ENCODE data around the gene PPP1R27. TPM values are rescaled to one million over a fixed set of nuclear protein-coding genes. Genes with fewer than 3 reads are reported as not detected.
A peak's percentile ranks its signal among the peaks of the same experiment; 100 is the strongest.

Gene PPP1R27
- total RNA-seq, 8 experiments from 2014 or later = 0.73 to 1.3 (median 1.1) TPM; not detected in 1

DNA sequence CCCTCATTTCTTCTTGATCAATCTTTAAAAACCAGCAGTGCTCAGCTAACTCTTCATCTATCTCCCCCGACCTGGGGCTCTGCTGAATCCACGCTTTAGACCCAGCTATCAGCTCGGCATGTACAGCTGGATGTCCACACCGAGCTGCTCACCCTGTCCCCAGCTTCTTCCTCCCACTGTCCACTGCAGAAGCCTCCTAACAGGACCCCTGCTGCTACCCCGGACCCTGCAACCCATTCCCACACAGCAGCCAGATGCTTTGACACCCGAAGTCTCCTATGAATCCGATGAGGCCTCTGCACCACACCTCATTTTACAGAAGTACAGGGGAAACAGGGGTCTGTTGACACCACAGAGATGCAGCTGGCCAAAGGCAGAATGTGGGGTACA, 17.1 kb downstream of the PPP1R27 start:
- Histone ChIP-seq H3K27ac (peak overlapping the region in 1 of 2 donors; percentile 32), H3K4me1 (replicated peaks in 1 of 2) (peaks cover 14 to 23% of the 10 kb centered on the region in 2 donors), H3K4me3 (no peak overlapping the region)
- in situ Hi-C loops (cut with MboI; ENCODE audit: low pct_unique_long_range_greater_than_20kb in 2 of 9, low sequenced_read_pairs in 9 of 9, unreplicated experiment in 9 of 9) = no loop called here
- WGBS, 10 experiments = 10 to 60% (median 20%) methylated on average over 2 to 7 of the region's 7 CpGs; no CpG with 5 or more reads in 4 of the 10 experiments
- no peak for ATAC-seq (replicated peaks in 6 of 8)

DNA sequence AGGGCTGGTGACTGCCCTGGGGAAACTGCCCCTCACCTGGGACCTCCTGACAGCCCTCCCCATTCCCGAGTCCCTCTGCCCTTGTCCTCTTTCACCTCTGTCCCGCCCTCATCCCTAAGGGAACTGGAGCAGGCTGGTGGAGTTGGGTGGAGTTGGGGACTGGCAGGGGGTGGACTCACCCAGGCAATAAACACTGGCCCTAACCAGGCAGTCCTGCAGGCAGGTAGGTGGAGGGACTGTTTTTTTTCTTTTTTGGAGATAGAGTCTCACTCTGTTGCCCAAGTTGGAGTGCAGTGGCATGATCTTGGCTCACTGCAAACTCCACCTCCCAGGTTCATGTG, 19.2 kb downstream of the PPP1R27 start:
- Histone ChIP-seq H3K4me3 (no peak overlapping the region), H3K27ac (peak overlapping the region in 1 of 2 donors; percentile 59), H3K4me1 (replicated peaks in 1 of 2) (peaks cover 14 to 23% of the 10 kb centered on the region in 2 donors)
- no CpG with 5 or more reads among the region's 2 CpGs for WGBS, 10 experiments
- in situ Hi-C loops (cut with MboI; ENCODE audit: low pct_unique_long_range_greater_than_20kb in 2 of 9, low sequenced_read_pairs in 9 of 9, unreplicated experiment in 9 of 9) = no loop called here
- ATAC-seq (replicated peaks in 6 of 8) = peak in 1 of 8 experiments; percentile 3

DNA sequence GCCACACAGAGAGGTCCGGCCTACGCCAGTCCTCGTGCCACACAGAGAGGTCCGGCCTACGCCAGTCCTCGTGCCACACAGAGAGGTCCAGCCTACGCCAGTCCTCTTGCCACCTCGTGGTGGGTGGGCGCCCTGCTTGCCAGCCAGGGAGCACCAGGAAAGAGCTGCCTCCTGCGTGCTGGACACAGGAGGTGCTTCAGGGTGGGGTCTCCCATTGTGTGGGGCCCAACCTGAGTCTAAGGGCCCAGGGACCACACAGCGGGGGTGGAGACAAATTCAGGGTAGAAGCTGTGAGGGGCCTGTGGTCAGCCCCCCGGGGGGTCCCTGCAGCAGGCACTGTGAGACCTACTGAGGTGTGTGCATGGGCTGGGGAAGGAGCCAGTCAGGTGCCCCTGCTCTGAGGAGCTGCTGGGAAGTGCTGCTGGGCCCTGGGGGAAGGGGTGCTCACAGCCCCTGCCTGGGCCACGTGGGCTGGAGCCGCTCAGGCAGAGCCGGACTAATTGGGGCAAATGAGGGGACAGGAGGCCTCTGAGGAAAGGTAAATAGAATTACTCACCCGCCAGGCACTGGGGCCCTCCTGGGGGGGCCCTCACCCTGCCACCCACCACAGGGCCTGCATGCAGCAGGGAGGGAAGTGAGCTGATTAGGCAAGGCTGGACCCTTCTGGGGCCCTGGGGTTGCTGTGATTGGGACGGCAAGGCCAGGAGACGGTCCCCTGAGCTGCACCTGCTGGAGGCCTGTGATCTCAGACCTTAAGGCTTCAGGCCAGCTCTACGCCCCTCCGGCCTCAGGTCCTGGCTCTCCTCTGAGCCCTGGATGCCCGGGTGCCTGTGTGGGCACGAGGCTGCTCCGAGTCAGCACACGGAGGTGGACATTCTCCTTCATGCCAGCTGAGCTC, 19.9 kb downstream of the PPP1R27 start:
- no peak overlapping the region for H3K4me3 ChIP-seq
- 20% methylated on average over 1 of the region's 24 CpGs; no CpG with 5 or more reads in 9 of the 10 experiments for WGBS, 10 experiments
- in situ Hi-C loops (cut with MboI; ENCODE audit: low pct_unique_long_range_greater_than_20kb in 2 of 9, low sequenced_read_pairs in 9 of 9, unreplicated experiment in 9 of 9) = no loop called here
- peak in 6 of 8 experiments; percentile 27 to 92 (median 90) for ATAC-seq (replicated peaks in 6 of 8)
- H3K4me1 ChIP-seq (replicated peaks in 1 of 2) = peaks cover 14 to 23% of the 10 kb centered on the region in 2 donors
- H3K27ac ChIP-seq = peak overlapping the region in 1 of 2 donors; percentile 61

DNA sequence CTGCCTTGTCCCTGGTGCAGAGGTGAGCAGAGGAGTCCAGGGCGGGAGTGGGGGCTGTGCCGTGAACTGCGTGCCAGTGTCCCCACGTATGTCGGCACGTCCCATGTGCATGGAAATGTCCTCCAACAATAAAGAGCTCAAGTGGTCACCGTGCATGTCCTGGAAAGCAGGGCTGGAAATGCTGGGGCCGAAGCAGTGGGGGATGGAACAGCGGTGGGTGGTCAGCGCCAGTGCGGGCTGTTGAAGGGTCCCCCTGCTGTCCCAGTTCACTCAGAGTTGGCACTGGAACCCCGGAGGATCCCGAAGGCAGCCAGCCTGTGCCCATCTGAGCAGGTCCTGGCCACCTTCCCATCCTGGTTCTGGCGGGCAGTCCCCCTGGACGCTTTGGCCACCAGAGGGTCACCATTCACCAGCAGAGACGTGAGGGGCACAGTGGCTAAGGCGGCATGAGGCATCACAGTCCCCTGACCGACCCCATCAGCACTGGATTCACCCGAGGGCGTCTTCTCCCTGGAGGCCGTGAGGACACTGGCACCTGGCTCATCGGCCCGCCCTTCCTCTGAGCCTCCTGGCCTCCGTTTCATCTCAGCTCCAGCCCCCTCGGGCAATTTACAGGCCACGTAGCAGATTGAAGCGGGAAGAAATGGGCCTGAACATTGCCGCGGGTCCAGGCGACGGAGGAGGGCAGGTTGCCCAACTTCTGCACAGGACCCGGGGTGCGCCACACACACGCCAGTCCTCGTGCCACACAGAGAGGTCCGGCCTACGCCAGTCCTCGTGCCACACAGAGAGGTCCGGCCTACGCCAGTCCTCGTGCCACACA, 20.8 kb downstream of the PPP1R27 start:
- in situ Hi-C loops (cut with MboI; ENCODE audit: low pct_unique_long_range_greater_than_20kb in 2 of 9, low sequenced_read_pairs in 9 of 9, unreplicated experiment in 9 of 9) = no loop called here
- ATAC-seq (replicated peaks in 6 of 8) = no peak
- WGBS, 10 experiments = 90 to 100% methylated on average over 1 to 7 of the region's 41 CpGs; no CpG with 5 or more reads in 8 of the 10 experiments

DNA sequence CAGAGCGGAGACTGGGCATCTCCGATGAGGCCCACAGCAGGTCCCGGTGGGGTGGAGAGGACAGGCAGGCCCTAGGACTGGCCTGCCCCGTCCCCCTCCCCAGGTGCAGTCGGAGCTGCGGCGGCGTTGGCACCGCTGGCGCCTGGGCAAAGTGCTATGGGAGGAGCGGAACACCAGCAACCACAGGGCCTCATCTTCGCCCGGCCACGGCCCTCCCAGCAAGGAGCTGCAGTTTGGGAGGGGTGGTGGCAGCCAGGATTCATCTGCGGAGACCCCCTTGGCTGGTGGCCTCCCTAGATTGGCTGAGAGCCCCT, 21.5 kb downstream of the PPP1R27 start:
- H3K4me1 ChIP-seq (replicated peaks in 1 of 2) = peaks cover 14 to 23% of the 10 kb centered on the region in 2 donors
- no peak for ATAC-seq (replicated peaks in 6 of 8)
- H3K27ac ChIP-seq = no peak overlapping the region
- 80 to 98% (median 97%) methylated on average over 1 to 8 of the region's 15 CpGs; no CpG with 5 or more reads in 7 of the 10 experiments for WGBS, 10 experiments
- in situ Hi-C loops (cut with MboI; ENCODE audit: low pct_unique_long_range_greater_than_20kb in 2 of 9, low sequenced_read_pairs in 9 of 9, unreplicated experiment in 9 of 9) = no loop called here
- no peak overlapping the region for H3K4me3 ChIP-seq

More for the DNA sequence above, 20.8 kb downstream of the PPP1R27 start:
- H3K27ac ChIP-seq = no peak overlapping the region
- peaks cover 14 to 23% of the 10 kb centered on the region in 2 donors for H3K4me1 ChIP-seq (replicated peaks in 1 of 2)
- H3K4me3 ChIP-seq = no peak overlapping the region

DNA sequence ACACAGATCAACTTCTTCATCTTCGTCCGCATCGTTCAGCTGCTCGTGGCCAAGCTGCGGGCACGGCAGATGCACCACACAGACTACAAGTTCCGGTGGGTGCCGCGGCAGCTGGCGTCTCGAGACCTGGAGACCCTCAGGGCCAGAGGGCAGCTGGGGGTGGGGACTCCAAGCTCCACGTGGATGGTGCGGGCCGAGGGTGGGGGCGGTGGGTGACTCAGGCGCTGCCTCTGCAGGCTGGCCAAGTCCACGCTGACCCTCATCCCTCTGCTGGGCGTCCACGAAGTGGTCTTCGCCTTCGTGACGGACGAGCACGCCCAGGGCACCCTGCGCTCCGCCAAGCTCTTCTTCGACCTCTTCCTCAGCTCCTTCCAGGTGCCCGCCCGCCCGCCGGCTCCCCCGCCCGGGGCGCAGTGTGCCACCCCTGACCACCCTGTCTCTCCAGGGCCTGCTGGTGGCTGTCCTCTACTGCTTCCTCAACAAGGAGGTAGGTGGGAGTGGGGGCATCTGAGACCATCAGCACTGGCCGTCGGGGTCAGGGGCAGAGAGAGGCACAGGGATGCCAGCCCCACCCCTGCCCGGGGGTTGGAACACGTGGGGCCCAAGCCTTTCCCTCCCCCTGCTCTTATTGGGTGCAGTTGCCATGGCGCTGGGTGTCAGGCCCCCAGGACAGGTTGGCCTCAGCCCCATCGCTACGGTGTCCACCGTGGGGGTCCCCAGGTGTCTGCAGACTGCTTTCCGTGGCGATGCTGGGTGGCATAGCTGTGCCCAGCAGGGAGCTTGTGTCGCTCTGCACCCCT, 22.1 kb downstream of the PPP1R27 start:
- WGBS, 10 experiments = 75 to 100% (median 85%) methylated on average over 1 to 7 of the region's 45 CpGs; no CpG with 5 or more reads in 7 of the 10 experiments
- peaks cover 12 to 20% of the 10 kb centered on the region in 2 donors for H3K4me1 ChIP-seq (replicated peaks in 1 of 2)
- ATAC-seq (replicated peaks in 6 of 8) = no peak
- in situ Hi-C loops (cut with MboI; ENCODE audit: low pct_unique_long_range_greater_than_20kb in 2 of 9, low sequenced_read_pairs in 9 of 9, unreplicated experiment in 9 of 9) = no loop called here
- no peak overlapping the region for H3K27ac ChIP-seq
- no peak overlapping the region for H3K4me3 ChIP-seq

DNA sequence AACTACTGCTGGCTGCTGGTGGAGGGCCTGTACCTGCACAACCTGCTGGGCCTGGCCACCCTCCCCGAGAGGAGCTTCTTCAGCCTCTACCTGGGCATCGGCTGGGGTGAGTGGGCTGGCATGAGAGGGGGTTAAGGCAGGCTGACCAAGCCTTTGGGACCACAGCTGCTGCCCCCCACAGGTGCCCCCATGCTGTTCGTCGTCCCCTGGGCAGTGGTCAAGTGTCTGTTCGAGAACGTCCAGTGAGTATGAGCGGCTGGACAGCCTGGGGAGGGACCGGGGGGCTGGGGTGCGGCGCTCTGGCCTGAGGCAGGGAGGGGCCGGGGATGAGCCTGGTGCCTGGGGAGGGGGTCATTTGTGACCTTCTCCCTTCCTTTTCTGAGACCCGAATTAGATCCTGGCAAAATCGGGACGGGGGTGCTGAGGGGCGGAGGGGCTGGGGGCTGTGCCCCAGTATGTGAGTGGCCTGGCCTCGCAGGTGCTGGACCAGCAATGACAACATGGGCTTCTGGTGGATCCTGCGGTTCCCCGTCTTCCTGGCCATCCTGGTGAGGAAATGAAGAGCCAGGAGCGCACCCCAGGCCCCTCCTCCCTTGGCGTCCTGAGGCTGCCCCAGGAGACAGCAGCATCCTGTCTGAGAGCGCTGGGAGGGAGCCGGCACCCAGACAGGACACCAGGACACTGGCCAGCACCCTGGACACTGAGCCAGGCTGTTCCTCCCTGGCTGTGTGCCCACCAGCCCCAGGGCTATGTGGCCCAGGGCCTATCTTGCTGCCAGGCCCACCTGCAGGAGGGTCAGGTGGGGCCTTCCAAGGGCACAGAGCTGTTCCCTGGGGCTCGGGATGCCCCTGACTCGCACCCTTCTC, 22.9 kb downstream of the PPP1R27 start:
- in situ Hi-C loops (cut with MboI; ENCODE audit: low pct_unique_long_range_greater_than_20kb in 2 of 9, low sequenced_read_pairs in 9 of 9, unreplicated experiment in 9 of 9) = no loop called here
- Histone ChIP-seq H3K27ac (no peak overlapping the region), H3K4me3 (no peak overlapping the region), H3K4me1 (replicated peaks in 1 of 2) (peaks cover 11 to 12% of the 10 kb centered on the region in 2 donors)
- no peak for ATAC-seq (replicated peaks in 6 of 8)
- 49 to 60% methylated on average over 1 to 2 of the region's 24 CpGs; no CpG with 5 or more reads in 8 of the 10 experiments for WGBS, 10 experiments

DNA sequence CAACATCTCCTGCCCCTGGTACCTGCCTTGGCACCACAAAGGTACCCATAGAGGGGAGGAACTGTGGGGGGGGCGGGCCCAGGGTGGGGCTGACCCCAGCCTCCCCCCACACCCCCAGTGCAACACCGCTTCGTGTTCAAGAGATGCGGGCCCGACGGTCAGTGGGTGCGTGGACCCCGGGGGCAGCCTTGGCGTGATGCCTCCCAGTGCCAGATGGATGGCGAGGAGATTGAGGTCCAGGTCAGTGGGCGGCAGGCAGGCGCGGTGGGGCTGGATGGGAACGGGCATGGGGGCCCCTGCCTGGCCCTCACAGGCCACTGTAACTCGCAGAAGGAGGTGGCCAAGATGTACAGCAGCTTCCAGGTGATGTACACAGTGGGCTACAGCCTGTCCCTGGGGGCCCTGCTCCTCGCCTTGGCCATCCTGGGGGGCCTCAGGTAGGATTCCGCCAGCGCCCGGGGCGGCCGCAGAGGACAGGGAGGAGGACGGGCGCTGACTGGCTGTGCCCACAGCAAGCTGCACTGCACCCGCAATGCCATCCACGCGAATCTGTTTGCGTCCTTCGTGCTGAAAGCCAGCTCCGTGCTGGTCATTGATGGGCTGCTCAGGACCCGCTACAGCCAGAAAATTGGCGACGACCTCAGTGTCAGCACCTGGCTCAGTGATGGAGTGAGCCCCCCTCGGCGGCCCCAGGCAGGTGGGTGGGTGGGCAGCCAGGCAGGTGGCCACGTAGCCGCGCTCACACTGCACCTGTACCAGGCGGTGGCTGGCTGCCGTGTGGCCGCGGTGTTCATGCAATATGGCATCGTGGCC, 23.8 kb downstream of the PPP1R27 start:
- peaks cover 11 to 12% of the 10 kb centered on the region in 2 donors for H3K4me1 ChIP-seq (replicated peaks in 1 of 2)
- in situ Hi-C loops (cut with MboI; ENCODE audit: low pct_unique_long_range_greater_than_20kb in 2 of 9, low sequenced_read_pairs in 9 of 9, unreplicated experiment in 9 of 9) = no loop called here
- no peak for ATAC-seq (replicated peaks in 6 of 8)
- 18 to 74% (median 50%) methylated on average over 1 to 4 of the region's 42 CpGs; no CpG with 5 or more reads in 6 of the 10 experiments for WGBS, 10 experiments
- H3K27ac ChIP-seq = no peak overlapping the region
- H3K4me3 ChIP-seq = no peak overlapping the region

DNA sequence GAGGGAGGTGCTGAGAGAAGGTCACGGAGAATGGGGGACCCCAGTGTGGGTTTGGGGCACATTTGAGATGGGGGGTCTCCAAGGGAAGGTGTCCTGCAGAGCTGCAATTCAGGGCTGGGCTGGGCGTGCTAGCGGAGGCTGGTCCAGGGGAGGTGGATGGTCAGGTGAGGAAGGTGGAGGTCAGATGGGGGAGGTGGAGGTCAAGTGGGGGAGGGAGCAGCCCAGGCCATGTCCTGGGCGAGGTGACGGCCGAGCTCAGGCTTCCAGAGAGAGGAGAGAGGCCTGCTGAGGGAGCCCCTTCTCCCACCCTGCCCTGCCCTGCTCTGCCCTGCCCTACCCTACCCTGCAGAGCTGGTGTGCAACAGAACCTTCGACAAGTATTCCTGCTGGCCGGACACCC, 24.4 kb downstream of the PPP1R27 start:
- in situ Hi-C loops (cut with MboI; ENCODE audit: low pct_unique_long_range_greater_than_20kb in 2 of 9, low sequenced_read_pairs in 9 of 9, unreplicated experiment in 9 of 9) = no loop called here
- ATAC-seq (replicated peaks in 6 of 8) = no peak
- WGBS, 10 experiments = no CpG with 5 or more reads among the region's 8 CpGs
- H3K27ac ChIP-seq = no peak overlapping the region
- H3K4me3 ChIP-seq = no peak overlapping the region
- peaks cover 8 to 11% of the 10 kb centered on the region in 2 donors for H3K4me1 ChIP-seq (replicated peaks in 1 of 2)

DNA sequence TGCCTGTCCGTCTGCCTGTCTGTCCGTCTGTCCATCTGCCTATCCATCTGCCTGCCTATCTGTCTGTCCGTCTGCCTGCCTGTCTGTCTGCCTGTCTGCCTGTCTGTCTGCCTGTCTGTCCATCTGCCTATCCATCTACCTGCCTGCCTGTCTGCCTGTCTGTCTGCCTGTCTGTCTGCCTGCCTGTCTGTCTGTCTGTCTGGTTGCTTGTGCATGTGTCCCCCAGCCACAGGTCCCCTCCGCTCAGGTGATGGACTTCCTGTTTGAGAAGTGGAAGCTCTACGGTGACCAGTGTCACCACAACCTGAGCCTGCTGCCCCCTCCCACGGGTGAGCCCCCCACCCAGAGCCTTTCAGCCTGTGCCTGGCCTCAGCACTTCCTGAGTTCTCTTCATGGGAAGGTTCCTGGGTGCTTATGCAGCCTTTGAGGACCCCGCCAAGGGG, 25.3 kb downstream of the PPP1R27 start:
- H3K4me3 ChIP-seq = no peak overlapping the region
- 33 to 75% (median 43%) methylated on average over 1 to 5 of the region's 7 CpGs; no CpG with 5 or more reads in 6 of the 10 experiments for WGBS, 10 experiments
- no peak for ATAC-seq (replicated peaks in 6 of 8)
- H3K4me1 ChIP-seq (replicated peaks in 1 of 2) = peaks cover 5% of the 10 kb centered on the region in 2 donors
- in situ Hi-C loops (cut with MboI; ENCODE audit: low pct_unique_long_range_greater_than_20kb in 2 of 9, low sequenced_read_pairs in 9 of 9, unreplicated experiment in 9 of 9) = no loop called here
- no peak overlapping the region for H3K27ac ChIP-seq

DNA sequence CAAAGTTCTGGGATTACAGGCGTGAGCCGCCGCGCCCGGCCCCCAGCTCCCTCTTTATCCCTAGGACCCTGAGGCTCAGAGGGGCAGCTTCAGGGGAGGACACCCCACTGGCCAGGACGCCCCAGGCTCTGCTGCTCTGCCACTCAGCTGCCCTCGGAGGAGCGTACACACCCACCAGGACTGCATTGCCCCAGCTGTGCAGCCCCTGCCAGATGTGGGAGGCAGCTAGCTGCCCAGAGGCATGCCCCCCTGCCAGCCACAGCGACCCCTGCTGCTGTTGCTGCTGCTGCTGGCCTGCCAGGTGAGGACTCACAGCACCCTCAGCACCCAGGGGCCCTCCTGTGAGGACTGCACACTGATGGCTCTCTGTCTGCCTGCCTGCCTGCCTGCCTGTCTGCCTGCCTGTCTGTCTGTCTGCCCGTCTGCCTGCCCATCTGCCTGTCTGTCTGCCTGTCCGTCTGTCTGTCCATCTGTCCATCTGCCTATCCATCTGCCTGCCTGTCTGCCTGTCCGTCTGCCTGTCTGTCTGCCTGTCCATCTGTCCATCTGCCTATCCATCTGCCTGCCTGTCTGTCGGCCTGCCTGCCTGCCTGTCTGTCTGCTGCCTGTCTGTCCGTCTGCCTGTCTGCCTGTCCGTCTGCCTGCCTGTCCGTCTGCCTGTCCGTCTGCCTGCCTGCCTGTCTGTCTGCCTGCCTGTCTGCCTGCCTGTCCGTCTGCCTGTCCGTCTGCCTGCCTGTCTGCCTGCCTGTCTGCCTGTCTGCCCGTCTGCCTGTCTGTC, 25.9 kb downstream of the PPP1R27 start:
- no peak overlapping the region for H3K4me3 ChIP-seq
- peak in 1 of 8 experiments; percentile 14 for ATAC-seq (replicated peaks in 6 of 8)
- in situ Hi-C loops (cut with MboI; ENCODE audit: low pct_unique_long_range_greater_than_20kb in 2 of 9, low sequenced_read_pairs in 9 of 9, unreplicated experiment in 9 of 9) = no loop called here
- peaks cover 5 to 11% of the 10 kb centered on the region in 2 donors for H3K4me1 ChIP-seq (replicated peaks in 1 of 2)
- 30 to 100% (median 55%) methylated on average over 1 to 6 of the region's 20 CpGs; no CpG with 5 or more reads in 4 of the 10 experiments for WGBS, 10 experiments
- no peak overlapping the region for H3K27ac ChIP-seq
